T-cell (primary cell): Measurements from ENCODE around the gene SERPINA1. TPM values are rescaled to one million over a fixed set of nuclear protein-coding genes. Genes with fewer than 3 reads are reported as not detected.
A peak's percentile ranks its signal among the peaks of the same experiment; 100 is the strongest.

Experiments used
- ATAC-seq, 4 experiments: fragments of 200-7000 bp in 3 of 4; fragments of 150-1000 bp in 1 of 4; cut with Tn5 transposase; replicated peaks in 1 of 4; 1 replicate in 3 of 4; 2 replicates in 1 of 4; pipeline ENCODE4 v1.10.0; 2021; ENCODE audit warnings: moderate library complexity in 3 of 4, mild to moderate bottlenecking in 2 of 4, moderate number of reproducible peaks in 1 of 4
- CTCF ChIA-PET, 2 donors: fragments of 300-600 bp; sonication (Branson Sonifier 250); formaldehyde crosslinking; loops; one replicate each; lab custom pipeline; 2022; ENCODE audit warnings: antibody characterized with exemption in 2 of 2; lab: Charles Lee
- POLR2A ChIA-PET, 2 donors: fragments of 300-600 bp; sonication (Branson Sonifier 250); formaldehyde crosslinking; loops; one replicate each; lab custom pipeline; 2022; ENCODE audit warnings: antibody characterized with exemption in 2 of 2; lab: Charles Lee
- DNase-seq, 35 experiments: peaks; one replicate each; pipeline versions ENCODE4 v3.0.0 to v3.0.0-alpha.2; 2013 to 2023
- H3K27ac ChIP-seq: one replicate; pipeline ENCODE4 v1.5.1; 2013; ENCODE audit warnings: low read length
- H3K27me3 ChIP-seq, 2 experiments: replicated peaks in 1 of 2; 1 replicate in 1 of 2; 2 replicates in 1 of 2; pipeline versions ENCODE4 v1.6.1 to v1.7.0; 2013; ENCODE audit warnings: low read length in 1 of 2, mixed read lengths in 1 of 2; ENCODE audit not compliant: control insufficient read depth in 2 of 2, insufficient read depth in 2 of 2; ENCODE audit errors: extremely low read depth in 1 of 2
- H3K36me3 ChIP-seq, 2 donors: 1 replicate in 1 of 2; 2 replicates in 1 of 2; pipeline versions ENCODE4 v1.6.1 to v1.7.0; 2013; ENCODE audit warnings: low read length in 1 of 2; ENCODE audit not compliant: control insufficient read depth in 2 of 2, insufficient read depth in 1 of 2; ENCODE audit errors: extremely low read depth in 1 of 2
- H3K4me1 ChIP-seq, 2 experiments: 1 replicate in 1 of 2; 2 replicates in 1 of 2; pipeline versions ENCODE4 v1.6.1 to v1.7.0; 2013; ENCODE audit warnings: low read length in 2 of 2, mixed read lengths in 1 of 2; ENCODE audit not compliant: insufficient read depth in 2 of 2, control insufficient read depth in 1 of 2; ENCODE audit errors: extremely low read depth in 1 of 2
- H3K4me3 ChIP-seq, 2 donors: 1 replicate in 1 of 2; 2 replicates in 1 of 2; pipeline versions ENCODE4 v1.5.1 to v1.7.0; 2013; ENCODE audit warnings: mild to moderate bottlenecking in 2 of 2, low read length in 1 of 2, moderate library complexity in 1 of 2; ENCODE audit not compliant: control insufficient read depth in 1 of 2; ENCODE audit errors: extremely low read depth in 1 of 2
- H3K9me3 ChIP-seq: 2 replicates; pipeline ENCODE4 v1.7.0; 2013
- H3K27ac Mint-ChIP-seq, 2 donors: one replicate each; pipeline ENCODE4 v1.8.0; 2020 to 2021; ENCODE audit warnings: mild to moderate bottlenecking in 2 of 2, mixed read lengths in 2 of 2
- H3K27me3 Mint-ChIP-seq, 2 donors: one replicate each; pipeline ENCODE4 v1.8.0; 2021 to 2022; ENCODE audit warnings: mixed read lengths in 2 of 2
- H3K36me3 Mint-ChIP-seq: one replicate; pipeline ENCODE4 v1.8.0; 2021; ENCODE audit warnings: mixed read lengths
- H3K4me1 Mint-ChIP-seq, 3 donors: one replicate each; pipeline ENCODE4 v1.8.0; 2020 to 2022; ENCODE audit warnings: mixed read lengths in 3 of 3, mild to moderate bottlenecking in 1 of 3
- H3K4me3 Mint-ChIP-seq, 3 donors: one replicate each; pipeline ENCODE4 v1.8.0; 2020 to 2022; ENCODE audit warnings: mild to moderate bottlenecking in 3 of 3, mixed read lengths in 3 of 3, moderate library complexity in 3 of 3
- H3K9me3 Mint-ChIP-seq, 3 donors: one replicate each; pipeline ENCODE4 v1.8.0; 2020 to 2022; ENCODE audit warnings: mixed read lengths in 3 of 3
- WGBS: methylation state at CpG from one replicate; pipeline ENCODE4 v1.1.5; 2013; ENCODE audit warnings: missing lambda C conversion rate; ENCODE audit not compliant: insufficient coverage; 5-methylcytosine and 5-hydroxymethylcytosine counted together
- total RNA-seq, 35 experiments: library from RNA in 6 of 35; stranded (reverse) in 6 of 35; fragments of 120-200 nt in 1 of 35; gene quantifications; one replicate each; pipeline versions ENCODE4 v1.2.1 to v1.2.4 and lab custom pipeline; 2013 to 2026

The SERPINA1 gene
- total RNA-seq, 5 donors from 2014 or later (not counting 1 experiment from before 2014, with no cell fraction given): 0.63 to 11.1 (median 6.7) TPM

DNA sequence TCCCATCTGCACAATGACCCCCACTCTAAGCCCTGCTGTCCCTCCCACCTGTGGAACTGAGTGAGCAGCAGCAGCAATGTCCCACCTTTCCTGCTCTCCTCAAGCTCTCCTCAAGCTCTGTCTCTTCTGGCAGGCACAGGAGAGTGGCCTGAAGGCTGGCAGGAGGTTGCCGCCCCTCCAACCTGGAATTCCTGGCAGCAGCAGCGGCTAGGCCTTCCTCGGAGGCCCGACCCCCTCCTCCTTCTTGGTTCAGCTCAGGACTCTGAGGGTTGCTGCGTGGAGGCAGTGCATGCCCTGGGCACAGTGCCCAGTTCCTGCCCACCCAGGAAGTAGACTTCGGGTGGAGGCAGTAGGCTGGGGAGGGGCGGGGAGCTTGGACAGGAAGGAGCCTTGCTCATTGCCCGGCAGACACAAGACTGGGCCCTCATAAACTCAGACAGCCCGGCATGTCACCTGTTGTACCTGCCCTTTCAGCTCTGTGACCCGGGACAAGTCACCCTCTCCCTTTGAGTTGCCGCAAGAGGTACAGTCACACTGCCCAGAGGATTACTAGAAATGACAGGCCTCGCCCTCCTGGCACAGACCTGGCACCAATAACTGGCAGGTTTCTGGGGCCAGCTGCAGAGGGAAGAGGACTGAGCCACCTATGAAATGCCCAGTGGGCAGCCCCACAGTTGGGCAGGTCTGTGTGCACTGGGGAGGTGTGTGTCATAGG lies 2.1 kb upstream of the SERPINA1 start:
- POLR2A ChIA-PET: no interaction called here
- ATAC-seq: no peak

GRCh38 chr14:94389731-94390371 lies 1.4 kb upstream of the SERPINA1 start:
- no peaks in the 10 kb centered on the region for H3K9me3 ChIP-seq
- H3K4me1 Mint-ChIP-seq: peaks cover 0 to 15% (median 14%) of the 10 kb centered on the region in 3 donors
- 59% methylated on average over 7 of the region's 10 CpGs for WGBS
- ATAC-seq (no peak), DNase-seq (no peak)
- H3K27ac Mint-ChIP-seq: no peak overlapping the region
- H3K4me1 ChIP-seq: peaks cover 0 to 8% of the 10 kb centered on the region in 2 experiments
- peaks cover 0 to 2% of the 10 kb centered on the region in 2 donors for H3K27me3 Mint-ChIP-seq
- POLR2A ChIA-PET: no interaction called here
- no peaks in the 10 kb centered on the region for H3K9me3 Mint-ChIP-seq
- H3K36me3 ChIP-seq: no peaks in the 10 kb centered on the region
- no peak overlapping the region for H3K27ac ChIP-seq
- H3K4me3 Mint-ChIP-seq: no peak overlapping the region
- CTCF ChIA-PET: no interaction called here
- H3K27me3 ChIP-seq: peaks cover 0 to 4% of the 10 kb centered on the region in 2 experiments
- no peaks in the 10 kb centered on the region for H3K36me3 Mint-ChIP-seq
- no peak overlapping the region for H3K4me3 ChIP-seq

More for the DNA sequence above, 2.1 kb upstream of the SERPINA1 start:
- Histone ChIP-seq H3K9me3 (no peaks in the 10 kb centered on the region), H3K4me1 (peaks cover 0 to 8% of the 10 kb centered on the region in 2 experiments), H3K27me3 (peaks cover 0 to 4% of the 10 kb centered on the region in 2 experiments), H3K36me3 (no peaks in the 10 kb centered on the region), H3K4me3 (no peak overlapping the region), H3K27ac (no peak overlapping the region)
- Mint-ChIP-seq H3K4me1 (peaks cover 0 to 15% (median 14%) of the 10 kb centered on the region in 3 donors), H3K36me3 (no peaks in the 10 kb centered on the region), H3K9me3 (no peaks in the 10 kb centered on the region), H3K27ac (no peak overlapping the region), H3K4me3 (no peak overlapping the region), H3K27me3 (no peaks in the 10 kb centered on the region)
- CTCF ChIA-PET: no interaction called here
- DNase-seq: peak in 1 of 35 experiments; percentile 8
- 54% methylated on average over 12 of the region's 12 CpGs for whole genome bisulfite sequencing

- peaks cover 0 to 15% (median 14%) of the 10 kb centered on the region in 3 donors for H3K4me1 Mint-ChIP-seq
- ChIA-PET POLR2A (no interaction called here), CTCF (no interaction called here)
- no peaks in the 10 kb centered on the region for H3K36me3 Mint-ChIP-seq
- no peak overlapping the region for H3K4me3 Mint-ChIP-seq
- Histone ChIP-seq H3K36me3 (no peaks in the 10 kb centered on the region), H3K4me1 (peaks cover 0 to 8% of the 10 kb centered on the region in 2 experiments), H3K27me3 (peaks cover 0 to 4% of the 10 kb centered on the region in 2 experiments), H3K27ac (no peak overlapping the region), H3K9me3 (no peaks in the 10 kb centered on the region), H3K4me3 (no peak overlapping the region)
- no peak overlapping the region for H3K27ac Mint-ChIP-seq
- H3K27me3 Mint-ChIP-seq: peaks cover 0 to 4% of the 10 kb centered on the region in 2 donors
- 72% methylated on average over 4 of the region's 5 CpGs for WGBS
- H3K9me3 Mint-ChIP-seq: no peaks in the 10 kb centered on the region
- no peak for ATAC-seq
- DNase-seq: no peak
Measured at GRCh38 chr14:94389104-94389469, 685 bp upstream of the SERPINA1 start.

DNA sequence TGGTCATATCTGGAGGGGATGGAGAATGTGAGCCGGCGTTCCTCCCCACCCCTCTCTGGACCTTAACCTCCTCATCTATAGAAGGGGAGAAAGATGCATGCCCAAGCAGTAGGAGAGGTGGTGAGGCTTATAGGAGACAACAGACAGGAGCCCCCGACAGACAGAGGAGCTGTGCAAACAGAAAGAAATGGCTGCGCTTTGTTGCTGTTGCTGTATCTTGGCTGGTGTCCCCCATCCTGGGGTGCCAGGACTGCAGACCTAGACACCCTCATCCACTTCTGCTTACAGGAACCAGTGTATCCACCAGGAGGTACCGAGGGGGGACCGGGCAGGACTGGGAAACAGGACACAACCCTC lies 397 bp downstream of the SERPINA1 start:
- Histone ChIP-seq H3K36me3 (no peaks in the 10 kb centered on the region), H3K4me1 (peaks cover 0 to 8% of the 10 kb centered on the region in 2 experiments), H3K27ac (no peak overlapping the region), H3K4me3 (no peak overlapping the region), H3K27me3 (peaks cover 0 to 6% of the 10 kb centered on the region in 2 experiments), H3K9me3 (no peaks in the 10 kb centered on the region)
- H3K27ac Mint-ChIP-seq: no peak overlapping the region
- no peak overlapping the region for H3K4me3 Mint-ChIP-seq
- H3K4me1 Mint-ChIP-seq: peaks cover 0 to 14% (median 14%) of the 10 kb centered on the region in 3 donors
- H3K27me3 Mint-ChIP-seq: peaks cover 0 to 7% of the 10 kb centered on the region in 2 donors
- CTCF ChIA-PET: no interaction called here
- H3K36me3 Mint-ChIP-seq: no peaks in the 10 kb centered on the region
- 81% methylated on average over 2 of the region's 6 CpGs for WGBS
- ATAC-seq (no peak), DNase-seq (no peak)
- POLR2A ChIA-PET: no interaction called here
- H3K9me3 Mint-ChIP-seq: no peaks in the 10 kb centered on the region

DNA sequence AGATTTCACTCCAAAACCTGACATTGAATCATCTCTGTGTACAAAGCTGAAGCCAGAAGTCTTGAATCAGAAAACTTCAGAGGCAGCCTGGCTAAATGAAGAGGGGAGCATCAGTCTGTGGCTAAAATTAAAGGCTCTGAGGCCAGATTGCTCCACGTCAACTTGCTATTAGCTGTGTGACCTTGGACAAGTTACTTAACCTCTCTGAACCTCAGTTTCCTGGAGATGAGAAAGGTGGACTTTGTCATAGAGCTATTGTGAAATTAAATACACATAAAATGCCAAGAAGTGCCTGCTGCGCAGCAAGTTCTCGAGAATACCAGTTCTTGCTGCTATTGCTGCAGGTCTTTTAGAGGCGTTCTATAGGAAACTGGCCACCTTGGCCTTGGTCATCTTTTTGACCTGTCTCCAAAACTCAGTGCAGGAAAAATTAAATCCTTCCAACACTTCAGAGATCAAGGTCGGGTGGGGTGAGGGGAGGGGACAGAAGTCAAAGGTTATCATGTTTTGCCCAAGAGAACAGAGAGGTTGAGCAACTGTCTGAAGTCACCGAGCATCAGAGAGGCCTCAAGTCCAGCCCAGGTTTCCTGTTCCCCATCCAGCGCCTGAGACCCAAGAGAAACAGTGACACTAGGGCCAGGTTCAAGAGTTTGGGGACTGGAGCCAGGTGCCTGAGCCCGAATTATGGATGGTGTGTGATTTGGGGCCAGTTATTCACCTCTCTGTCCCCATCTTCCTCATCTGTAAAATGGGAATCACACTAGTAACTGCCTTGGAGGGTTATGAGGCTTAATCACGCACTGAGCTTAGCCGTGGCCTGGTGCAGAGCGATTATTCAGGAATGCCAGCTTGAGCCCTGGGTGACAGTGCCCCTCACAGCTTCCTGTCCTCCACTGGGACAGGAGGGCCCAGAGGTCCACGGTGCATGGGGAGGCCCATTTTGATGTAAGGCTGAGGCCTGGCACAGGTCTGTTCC lies 1.1 kb downstream of the SERPINA1 start:
- no peak overlapping the region for H3K4me3 Mint-ChIP-seq
- 100% methylated on average over 4 of the region's 12 CpGs for WGBS
- Histone ChIP-seq H3K27me3 (peaks cover 0 to 6% of the 10 kb centered on the region in 2 experiments), H3K4me3 (no peak overlapping the region), H3K4me1 (peaks cover 0 to 3% of the 10 kb centered on the region in 2 experiments), H3K9me3 (no peaks in the 10 kb centered on the region), H3K27ac (no peak overlapping the region), H3K36me3 (no peaks in the 10 kb centered on the region)
- no peak overlapping the region for H3K27ac Mint-ChIP-seq
- no peaks in the 10 kb centered on the region for H3K9me3 Mint-ChIP-seq
- peaks cover 0 to 11% (median 11%) of the 10 kb centered on the region in 3 donors for H3K4me1 Mint-ChIP-seq
- H3K27me3 Mint-ChIP-seq: peaks cover 0 to 7% of the 10 kb centered on the region in 2 donors
- POLR2A ChIA-PET: no interaction called here
- CTCF ChIA-PET: interaction anchor here in 1 of 2 donors (0.6 kb wide), 1 partner anchor 944 kb away, joined by 5 read pairs; no protein-coding TSS in a partner anchor
- DNase-seq (no peak), ATAC-seq (no peak)
- no peaks in the 10 kb centered on the region for H3K36me3 Mint-ChIP-seq
